Ascending aorta (tissue), 2 donors: ENCODE measurements around the gene BIRC7. TPM values are rescaled to one million over a fixed set of nuclear protein-coding genes. Genes with fewer than 3 reads are reported as not detected.

Source experiments
- DNase-seq, 2 donors: peaks; one replicate each; pipeline ENCODE4 v3.0.0-alpha.2; 2019; ENCODE audit warnings: low spot score in 2 of 2
- H3K27ac ChIP-seq, 2 donors: fragments of 200-600 bp; sonication (generic); one replicate each; pipeline ENCODE4 v1.5.1; 2016 to 2017; ENCODE audit warnings: mild to moderate bottlenecking in 1 of 2
- H3K27me3 ChIP-seq: fragments of 200-600 bp; sonication (generic); one replicate; pipeline ENCODE4 v1.5.1; 2017
- H3K36me3 ChIP-seq, 2 donors: fragments of 200-600 bp; sonication (generic); one replicate each; pipeline ENCODE4 v1.5.1; 2016
- H3K4me1 ChIP-seq, 2 donors: fragments of 200-600 bp; sonication (generic); one replicate each; pipeline ENCODE4 v1.5.1; 2016 to 2017; ENCODE audit warnings: mild to moderate bottlenecking in 1 of 2
- H3K4me3 ChIP-seq, 2 donors: fragments of 200-600 bp; sonication (generic); one replicate each; pipeline ENCODE4 v1.5.1; 2016 to 2017; ENCODE audit warnings: mild to moderate bottlenecking in 1 of 2
- H3K9me3 ChIP-seq, 2 donors: fragments of 200-600 bp; sonication (generic); one replicate each; pipeline ENCODE4 v1.5.1; 2016
- intact Hi-C: fragments of 100-400 bp; cut with DNase I; formaldehyde crosslinking; loops from one replicate; pipeline ENCODE4 v1.15.1; 2023
- total RNA-seq: library from RNA; depleted of rRNA; stranded (reverse); fragments of >200 nt; gene quantifications from one replicate; pipeline ENCODE4 v1.1.0, GENCODE V29; 2016
- TF ChIP-seq, protein P1 (sequence below), 3 experiments: fragments of 200-600 bp in 2 of 3; fragments of 450-650 bp in 1 of 3; sonication (generic) in 2 of 3; IDR thresholded peaks; one replicate each; pipeline ENCODE4 v1.5.1; 2016 to 2019; ENCODE audit warnings: antibody characterized with exemption in 3 of 3, mild to moderate bottlenecking in 1 of 3, moderate library complexity in 1 of 3

Gene BIRC7
- total RNA-seq, 1 donor from 2014 or later, result not detected

DNA sequence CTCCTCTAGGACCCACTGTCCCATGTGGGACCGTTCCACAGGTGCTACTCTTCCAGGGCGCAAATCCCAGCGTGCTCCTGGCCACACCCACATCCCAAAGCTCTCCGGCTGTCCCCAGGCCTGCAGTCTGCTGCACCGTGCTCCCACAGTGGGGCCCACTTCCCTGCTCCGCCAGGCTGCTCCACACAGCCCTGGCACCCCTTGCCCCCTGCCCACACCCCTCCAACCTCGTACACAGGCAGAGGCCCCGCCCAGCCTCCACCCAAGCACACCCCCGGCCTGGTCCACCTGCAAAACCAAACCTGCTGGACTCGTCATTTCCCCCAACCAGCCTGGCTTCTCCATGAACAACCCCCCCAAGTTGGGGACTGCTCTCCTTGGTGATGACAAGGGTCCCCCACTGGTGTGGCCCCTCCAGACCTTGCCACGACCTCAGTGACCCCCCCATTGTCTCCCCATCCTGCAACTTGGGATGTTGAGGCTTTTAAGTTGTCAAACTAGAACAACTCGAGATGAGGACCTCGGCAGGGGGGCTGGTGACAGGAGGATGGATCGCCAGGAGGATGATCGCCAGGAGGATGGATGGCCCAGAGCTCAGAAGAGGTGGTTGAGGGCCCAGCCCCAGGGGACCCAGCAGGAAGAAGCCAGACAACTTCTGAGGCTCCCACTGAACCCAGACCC is 46.9 kb upstream of the BIRC7 start:
- intact Hi-C loops, result no loop called here
- DNase-seq, result no peak
- H3K4me1 ChIP-seq, result no peaks in the 10 kb centered on the region
- no peak overlapping the region for H3K4me3 ChIP-seq
- no peaks in the 10 kb centered on the region for H3K27me3 ChIP-seq
- H3K27ac ChIP-seq, result no peak overlapping the region
- H3K9me3 ChIP-seq, result no peaks in the 10 kb centered on the region
- H3K36me3 ChIP-seq, result no peaks in the 10 kb centered on the region
- TF ChIP-seq, protein P1, sequence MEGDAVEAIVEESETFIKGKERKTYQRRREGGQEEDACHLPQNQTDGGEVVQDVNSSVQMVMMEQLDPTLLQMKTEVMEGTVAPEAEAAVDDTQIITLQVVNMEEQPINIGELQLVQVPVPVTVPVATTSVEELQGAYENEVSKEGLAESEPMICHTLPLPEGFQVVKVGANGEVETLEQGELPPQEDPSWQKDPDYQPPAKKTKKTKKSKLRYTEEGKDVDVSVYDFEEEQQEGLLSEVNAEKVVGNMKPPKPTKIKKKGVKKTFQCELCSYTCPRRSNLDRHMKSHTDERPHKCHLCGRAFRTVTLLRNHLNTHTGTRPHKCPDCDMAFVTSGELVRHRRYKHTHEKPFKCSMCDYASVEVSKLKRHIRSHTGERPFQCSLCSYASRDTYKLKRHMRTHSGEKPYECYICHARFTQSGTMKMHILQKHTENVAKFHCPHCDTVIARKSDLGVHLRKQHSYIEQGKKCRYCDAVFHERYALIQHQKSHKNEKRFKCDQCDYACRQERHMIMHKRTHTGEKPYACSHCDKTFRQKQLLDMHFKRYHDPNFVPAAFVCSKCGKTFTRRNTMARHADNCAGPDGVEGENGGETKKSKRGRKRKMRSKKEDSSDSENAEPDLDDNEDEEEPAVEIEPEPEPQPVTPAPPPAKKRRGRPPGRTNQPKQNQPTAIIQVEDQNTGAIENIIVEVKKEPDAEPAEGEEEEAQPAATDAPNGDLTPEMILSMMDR (IDR thresholded peaks at IDR 0.05), result no peak

DNA sequence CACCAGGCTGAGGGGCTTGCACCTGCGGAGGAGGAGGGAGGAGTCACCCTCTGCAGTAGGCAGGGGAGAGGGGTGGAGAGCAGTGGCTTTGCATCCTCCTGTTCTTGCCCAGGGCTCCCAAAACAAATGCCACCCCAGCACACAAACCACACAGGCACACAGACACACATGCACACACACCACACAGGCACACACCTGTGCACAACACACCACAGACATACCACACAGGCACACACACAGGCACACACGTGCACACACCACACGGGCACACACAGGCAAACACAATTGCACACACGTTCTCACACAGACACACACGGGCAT is 46.4 kb upstream of the BIRC7 start:
- H3K27ac ChIP-seq, result no peak overlapping the region
- TF ChIP-seq, protein P1 (IDR thresholded peaks at IDR 0.05), result no peak
- no peaks in the 10 kb centered on the region for H3K4me1 ChIP-seq
- H3K27me3 ChIP-seq, result no peaks in the 10 kb centered on the region
- DNase-seq, result no peak
- no peaks in the 10 kb centered on the region for H3K9me3 ChIP-seq
- intact Hi-C loops, result no loop called here
- no peaks in the 10 kb centered on the region for H3K36me3 ChIP-seq
- H3K4me3 ChIP-seq, result no peak overlapping the region

DNA sequence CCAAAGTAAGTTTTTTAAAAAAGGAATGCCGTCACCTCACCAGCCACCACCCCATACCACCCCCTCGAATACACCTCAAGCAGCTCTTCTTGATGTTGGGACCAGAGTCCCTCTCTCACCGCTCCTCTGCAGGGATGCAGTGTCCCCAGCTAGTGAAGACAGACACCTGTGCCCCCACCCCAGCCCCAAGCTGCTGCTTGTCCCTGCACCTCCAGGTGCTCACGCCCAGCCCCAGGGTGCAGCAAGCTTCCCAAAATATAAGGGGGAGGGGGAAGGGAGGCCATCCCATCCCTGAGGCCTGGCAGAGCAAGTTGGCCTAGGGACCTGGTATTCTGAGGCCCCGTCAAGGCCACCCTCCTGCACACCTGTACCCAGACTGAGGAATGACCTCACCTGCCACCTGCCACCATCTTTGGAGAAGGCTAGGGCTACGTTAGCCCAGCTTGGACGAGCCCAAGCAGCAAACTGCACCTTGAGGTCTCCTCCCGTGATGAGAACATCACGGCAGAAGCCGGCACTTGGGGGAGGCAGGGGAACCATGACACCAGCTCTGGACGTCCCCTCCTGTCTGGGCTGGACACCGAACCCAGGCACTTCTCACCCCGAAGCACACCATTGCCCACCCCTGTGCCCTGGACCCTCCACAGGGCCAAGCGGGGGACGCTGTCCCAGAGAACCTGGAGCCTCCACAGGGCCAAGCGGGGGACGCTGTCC is 45.7 kb upstream of the BIRC7 start:
- H3K36me3 ChIP-seq, result peaks cover 2 to 4% of the 10 kb centered on the region in 2 donors
- no peak overlapping the region for H3K4me3 ChIP-seq
- H3K4me1 ChIP-seq, result no peaks in the 10 kb centered on the region
- H3K9me3 ChIP-seq, result no peaks in the 10 kb centered on the region
- DNase-seq, result no peak
- H3K27ac ChIP-seq, result no peak overlapping the region
- H3K27me3 ChIP-seq, result no peaks in the 10 kb centered on the region
- intact Hi-C loops, result no loop called here
- TF ChIP-seq, protein P1 (IDR thresholded peaks at IDR 0.05), result no peak

DNA sequence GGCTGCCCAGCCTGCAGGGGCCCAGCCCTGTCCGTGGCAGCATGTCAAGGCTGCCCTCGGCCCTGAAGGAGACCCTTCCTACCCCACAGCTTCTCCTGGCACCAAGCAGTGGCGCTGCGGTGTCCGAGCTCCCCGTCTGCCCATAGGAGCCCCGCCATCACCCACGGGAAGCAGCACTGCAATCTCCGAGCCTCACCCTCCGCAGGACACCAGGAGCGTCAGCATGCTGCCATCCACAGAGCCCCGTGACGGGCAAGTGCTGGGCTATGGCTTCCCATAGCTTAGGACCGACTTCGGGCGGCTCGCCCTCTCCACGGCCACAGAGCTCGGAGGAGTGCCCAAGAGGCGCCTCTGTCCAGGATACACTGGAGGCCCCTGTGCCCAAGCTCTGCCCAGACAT is 44.9 kb upstream of the BIRC7 start:
- Histone ChIP-seq H3K9me3 (no peaks in the 10 kb centered on the region), H3K27ac (no peak overlapping the region), H3K4me1 (no peaks in the 10 kb centered on the region), H3K27me3 (no peaks in the 10 kb centered on the region), H3K4me3 (no peak overlapping the region), H3K36me3 (peaks cover 5 to 12% of the 10 kb centered on the region in 2 donors)
- DNase-seq, result no peak
- TF ChIP-seq, protein P1 (IDR thresholded peaks at IDR 0.05), result no peak
- intact Hi-C loops, result no loop called here

DNA sequence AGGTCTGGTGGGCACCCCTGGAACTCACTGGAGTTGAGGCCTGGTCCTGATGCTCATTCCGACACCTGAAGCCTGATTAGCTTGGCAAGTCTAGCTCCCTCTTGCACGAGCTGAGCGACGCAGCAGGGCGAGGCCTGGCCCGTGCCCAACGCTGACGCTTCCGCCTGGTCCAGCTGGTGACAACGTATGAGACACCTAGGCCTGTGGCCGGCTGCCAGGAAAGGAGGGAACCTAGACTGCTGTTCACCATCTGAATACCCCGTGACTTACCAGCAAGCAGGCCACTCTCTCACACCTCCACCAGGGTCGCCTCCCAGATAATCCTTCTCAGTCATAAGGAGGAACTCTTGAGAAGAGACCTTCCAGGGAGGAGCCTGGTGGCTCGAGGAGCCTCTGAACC is 44.3 kb upstream of the BIRC7 start:
- H3K36me3 ChIP-seq, result peaks cover 5 to 18% of the 10 kb centered on the region in 2 donors
- intact Hi-C loops, result no loop called here
- H3K4me1 ChIP-seq, result no peaks in the 10 kb centered on the region
- no peak for DNase-seq
- TF ChIP-seq, protein P1 (IDR thresholded peaks at IDR 0.05), result no peak
- no peak overlapping the region for H3K4me3 ChIP-seq
- no peaks in the 10 kb centered on the region for H3K9me3 ChIP-seq
- H3K27me3 ChIP-seq, result no peaks in the 10 kb centered on the region
- H3K27ac ChIP-seq, result no peak overlapping the region
